Activated naive CD8-positive, alpha-beta T cell (primary cell): ENCODE data around the gene CXCR6.

Experiments
- H3K27ac Mint-ChIP-seq: one replicate; pipeline ENCODE4 v1.8.0; 2021; ENCODE audit warnings: mixed read lengths
- H3K27me3 Mint-ChIP-seq: one replicate; pipeline ENCODE4 v1.8.0; 2021; ENCODE audit warnings: mixed read lengths
- H3K36me3 Mint-ChIP-seq: one replicate; pipeline ENCODE4 v1.8.0; 2021; ENCODE audit warnings: mixed read lengths
- H3K4me1 Mint-ChIP-seq: one replicate; pipeline ENCODE4 v1.8.0; 2021; ENCODE audit warnings: low read depth, mixed read lengths
- H3K4me3 Mint-ChIP-seq: one replicate; pipeline ENCODE4 v1.8.0; 2021; ENCODE audit warnings: mild to moderate bottlenecking, mixed read lengths
- H3K9me3 Mint-ChIP-seq: one replicate; pipeline ENCODE4 v1.8.0; 2021; ENCODE audit warnings: low read depth, mixed read lengths

Gene CXCR6

GRCh38 chr3:45914362-45915058 lies 28.8 kb upstream of the CXCR6 start:
- H3K27me3 Mint-ChIP-seq: peaks cover 5% of the 10 kb centered on the region
- no peak overlapping the region for H3K27ac Mint-ChIP-seq
- peaks cover 3% of the 10 kb centered on the region for H3K9me3 Mint-ChIP-seq
- peaks cover 9% of the 10 kb centered on the region for H3K36me3 Mint-ChIP-seq
- H3K4me1 Mint-ChIP-seq: peaks cover 22% of the 10 kb centered on the region
- no peak overlapping the region for H3K4me3 Mint-ChIP-seq

DNA sequence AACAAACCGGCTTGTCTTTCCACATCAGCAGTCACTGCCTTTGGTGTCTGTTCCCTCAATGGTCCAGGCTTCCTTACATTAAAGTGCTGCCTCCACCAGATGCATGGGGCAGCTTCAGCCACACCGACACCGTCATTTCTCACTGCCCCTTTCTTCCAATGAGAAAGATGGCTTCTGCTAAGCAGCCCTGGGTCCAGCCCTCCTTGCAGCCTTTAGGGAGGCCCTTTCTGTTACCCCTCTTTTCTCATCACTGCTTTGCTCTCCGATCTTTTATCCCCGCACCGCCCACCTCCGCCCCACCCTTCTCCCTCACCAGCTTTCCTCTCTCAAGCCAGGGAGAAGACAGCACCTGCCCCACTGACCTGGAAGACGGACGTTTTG lies 28.2 kb upstream of the CXCR6 start:
- peak overlapping the region; percentile 70 for H3K4me3 Mint-ChIP-seq
- H3K4me1 Mint-ChIP-seq: peaks cover 22% of the 10 kb centered on the region
- peaks cover 5% of the 10 kb centered on the region for H3K27me3 Mint-ChIP-seq
- peaks cover 7% of the 10 kb centered on the region for H3K36me3 Mint-ChIP-seq
- peaks cover 3% of the 10 kb centered on the region for H3K9me3 Mint-ChIP-seq
- no peak overlapping the region for H3K27ac Mint-ChIP-seq

- H3K27me3 Mint-ChIP-seq: peaks cover 3% of the 10 kb centered on the region
- peaks cover 22% of the 10 kb centered on the region for H3K4me1 Mint-ChIP-seq
- H3K9me3 Mint-ChIP-seq: no peaks in the 10 kb centered on the region
- H3K36me3 Mint-ChIP-seq: peaks cover 6% of the 10 kb centered on the region
- H3K27ac Mint-ChIP-seq: peak overlapping the region; percentile 58
- H3K4me3 Mint-ChIP-seq: peak overlapping the region; percentile 70
Observed at GRCh38 chr3:45915518-45916231, 27.6 kb upstream of the CXCR6 start.

DNA sequence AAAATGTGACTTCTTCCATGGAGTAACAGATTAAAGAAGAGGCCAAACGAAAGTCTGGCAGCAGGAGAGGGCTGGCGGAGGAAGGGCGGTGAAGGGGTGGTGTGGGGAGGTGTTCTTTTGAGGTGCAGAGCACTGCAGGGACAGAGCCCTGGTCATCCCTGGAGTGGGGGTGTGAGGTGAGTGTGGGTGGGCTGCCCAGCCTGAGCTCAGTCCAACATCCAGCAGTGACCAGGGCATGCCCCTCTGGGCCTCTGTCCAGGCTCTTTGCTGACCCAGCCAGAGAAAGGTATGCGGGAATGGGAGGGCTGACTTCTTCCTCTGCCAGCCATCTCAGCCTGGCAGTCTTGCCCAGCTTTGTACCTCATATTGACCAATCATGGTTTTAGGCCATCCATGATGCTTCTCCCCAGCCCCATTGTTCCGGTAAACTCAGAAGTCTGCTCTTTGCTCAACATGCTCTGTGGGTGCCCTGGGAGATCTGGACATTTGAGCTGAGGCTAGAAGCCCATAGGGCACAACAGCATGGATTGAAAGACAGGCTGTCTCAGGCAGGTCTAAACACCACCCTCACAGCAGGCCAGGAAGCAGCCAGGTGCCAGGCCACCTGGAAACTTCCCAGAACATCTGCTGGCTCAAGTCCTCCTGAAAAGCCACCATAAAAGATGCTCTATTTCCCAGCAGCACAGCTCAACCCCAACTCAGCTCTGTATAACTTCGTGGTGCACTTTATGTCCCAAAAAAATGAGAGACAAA lies 25.9 kb upstream of the CXCR6 start:
- H3K4me3 Mint-ChIP-seq: no peak overlapping the region
- H3K27me3 Mint-ChIP-seq: peaks cover 1% of the 10 kb centered on the region
- peaks cover 7% of the 10 kb centered on the region for H3K36me3 Mint-ChIP-seq
- no peaks in the 10 kb centered on the region for H3K9me3 Mint-ChIP-seq
- no peak overlapping the region for H3K27ac Mint-ChIP-seq
- peaks cover 31% of the 10 kb centered on the region for H3K4me1 Mint-ChIP-seq

DNA sequence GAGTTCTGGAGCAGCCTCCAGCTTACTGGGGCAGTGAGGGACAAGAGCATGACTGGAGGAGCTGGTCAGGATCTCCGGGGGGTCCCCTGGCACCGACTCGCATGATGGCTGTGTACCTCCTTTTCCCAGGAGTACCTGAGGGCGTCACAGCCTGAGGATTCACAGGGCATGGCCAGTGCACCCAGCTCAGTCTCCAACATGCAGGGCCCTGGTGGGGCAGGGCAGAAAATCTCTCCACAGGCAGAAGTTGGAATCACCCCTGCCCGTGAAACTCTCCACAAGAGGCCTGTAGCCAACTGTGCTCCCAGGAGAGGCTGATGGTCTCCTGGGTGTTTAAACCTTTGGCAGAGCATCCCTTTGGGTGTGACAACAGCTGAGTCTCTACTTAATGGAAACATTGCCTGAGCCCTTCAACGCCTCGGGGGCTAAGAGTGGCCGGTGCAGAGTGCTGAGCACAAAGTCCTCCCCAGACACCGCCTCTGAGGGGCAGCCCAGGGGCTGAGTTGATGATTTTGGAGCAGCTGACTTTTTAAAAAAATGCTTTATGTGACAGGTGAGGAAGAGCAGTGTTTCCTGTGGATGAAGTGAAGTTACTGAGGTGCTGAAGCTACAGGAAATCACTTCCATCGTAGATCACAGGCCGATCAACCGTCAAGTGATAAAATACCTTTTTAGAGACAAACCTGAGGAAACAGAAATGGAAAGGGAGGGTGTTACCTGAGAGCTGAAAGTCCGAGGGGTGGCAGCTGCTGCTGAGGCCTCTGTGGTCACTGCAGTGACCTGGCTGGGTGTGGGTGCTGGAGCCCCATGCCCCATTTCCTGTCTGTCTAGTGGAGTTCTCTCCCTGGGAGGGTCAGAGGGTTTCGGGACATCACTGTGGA lies 21.9 kb upstream of the CXCR6 start:
- Mint-ChIP-seq H3K9me3 (no peaks in the 10 kb centered on the region), H3K27me3 (no peaks in the 10 kb centered on the region), H3K27ac (no peak overlapping the region), H3K36me3 (peaks cover 7% of the 10 kb centered on the region), H3K4me3 (no peak overlapping the region), H3K4me1 (peaks cover 12% of the 10 kb centered on the region)

DNA sequence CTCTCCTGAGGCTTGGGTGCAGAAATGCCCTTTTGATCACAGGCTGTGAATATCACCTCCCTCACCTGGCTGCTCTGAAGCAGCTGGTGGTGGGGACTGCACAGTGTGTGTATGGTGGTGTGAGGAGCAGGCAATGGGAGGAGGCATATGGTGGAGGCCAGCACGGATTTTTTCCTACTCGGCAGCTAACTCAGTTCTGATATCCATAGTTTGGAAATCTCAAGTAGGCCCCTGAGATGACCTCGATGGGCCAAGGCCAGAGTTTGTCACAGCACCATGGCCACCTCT lies 21.3 kb upstream of the CXCR6 start:
- H3K4me1 Mint-ChIP-seq: peaks cover 11% of the 10 kb centered on the region
- H3K36me3 Mint-ChIP-seq: peaks cover 7% of the 10 kb centered on the region
- H3K27me3 Mint-ChIP-seq: no peaks in the 10 kb centered on the region
- no peaks in the 10 kb centered on the region for H3K9me3 Mint-ChIP-seq
- H3K27ac Mint-ChIP-seq: no peak overlapping the region
- no peak overlapping the region for H3K4me3 Mint-ChIP-seq

DNA sequence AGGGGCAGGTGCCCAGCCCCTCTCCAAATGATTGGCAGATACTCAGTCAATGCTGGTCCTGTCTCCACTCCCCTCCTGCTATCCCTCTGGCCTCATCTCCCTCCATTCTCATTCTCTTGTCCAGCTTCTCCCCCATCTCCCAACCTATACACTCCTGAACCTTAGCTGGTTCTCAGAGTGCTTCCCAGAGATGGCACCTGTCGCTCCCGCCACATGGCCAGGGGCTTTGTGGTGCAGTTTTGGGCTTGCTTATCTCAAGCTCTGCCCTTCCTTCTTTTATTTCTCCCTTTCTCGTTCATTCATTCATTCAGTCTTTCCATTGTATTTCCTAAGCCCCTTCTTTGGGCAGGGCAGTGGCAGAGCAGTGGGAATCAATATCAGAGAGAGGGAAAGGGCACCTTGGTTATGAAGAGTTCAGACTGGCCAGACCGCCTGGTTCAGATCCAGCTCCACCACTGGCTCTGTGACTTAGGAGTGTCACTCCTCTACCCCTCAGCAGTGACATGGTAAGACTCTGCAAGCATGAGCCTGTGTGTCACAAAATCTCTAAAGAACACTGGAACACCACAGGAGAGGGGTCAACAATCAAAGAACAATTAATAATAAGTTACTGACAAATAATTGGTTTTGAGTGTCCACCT lies 20.2 kb upstream of the CXCR6 start:
- H3K4me3 Mint-ChIP-seq: no peak overlapping the region
- no peak overlapping the region for H3K27ac Mint-ChIP-seq
- H3K27me3 Mint-ChIP-seq: no peaks in the 10 kb centered on the region
- peaks cover 9% of the 10 kb centered on the region for H3K36me3 Mint-ChIP-seq
- H3K4me1 Mint-ChIP-seq: peaks cover 11% of the 10 kb centered on the region
- H3K9me3 Mint-ChIP-seq: no peaks in the 10 kb centered on the region

DNA sequence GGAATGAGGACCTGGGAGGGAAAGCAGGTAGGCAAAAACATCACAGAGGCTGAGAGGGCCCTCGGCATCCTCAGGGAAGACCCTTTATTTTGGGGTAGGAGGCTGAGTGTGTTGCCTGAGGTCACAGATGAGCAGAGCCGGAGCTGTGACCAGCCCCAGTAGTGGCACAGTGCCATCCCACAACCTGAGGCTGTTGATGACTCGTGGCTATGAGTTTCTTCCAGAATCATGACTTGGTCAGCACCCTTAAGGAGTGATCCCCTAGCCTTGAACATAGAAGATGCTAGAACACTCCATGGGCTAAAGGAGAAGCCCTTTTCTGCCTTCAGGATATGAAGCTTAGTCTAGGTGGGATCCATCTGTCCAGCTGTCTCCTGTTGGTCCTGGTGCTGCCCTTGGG lies 19.5 kb upstream of the CXCR6 start:
- Mint-ChIP-seq H3K9me3 (no peaks in the 10 kb centered on the region), H3K27ac (no peak overlapping the region), H3K4me1 (peaks cover 9% of the 10 kb centered on the region), H3K27me3 (no peaks in the 10 kb centered on the region), H3K4me3 (no peak overlapping the region), H3K36me3 (peaks cover 12% of the 10 kb centered on the region)

DNA sequence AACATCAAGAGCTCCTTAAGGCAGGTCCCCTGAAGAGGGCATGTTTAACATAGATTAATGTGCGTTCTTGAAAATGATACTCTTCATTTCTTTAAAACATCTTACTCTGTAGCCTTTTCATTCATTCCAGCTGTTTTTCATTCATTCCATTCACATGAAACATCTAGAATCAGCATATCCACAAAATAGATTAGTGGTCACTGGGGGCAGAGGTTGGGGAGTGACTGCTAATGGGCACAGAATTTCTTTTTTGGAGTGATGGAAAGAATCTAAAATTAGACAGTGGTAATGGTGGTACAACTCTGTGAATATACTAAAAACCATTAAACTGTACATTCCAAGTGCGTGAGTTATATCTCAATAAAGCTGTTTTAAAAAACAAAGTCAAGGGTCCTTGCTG lies 15.4 kb upstream of the CXCR6 start:
- Mint-ChIP-seq H3K4me1 (no peaks in the 10 kb centered on the region), H3K27ac (no peak overlapping the region), H3K36me3 (peaks cover 6% of the 10 kb centered on the region), H3K27me3 (no peaks in the 10 kb centered on the region), H3K4me3 (no peak overlapping the region), H3K9me3 (no peaks in the 10 kb centered on the region)

DNA sequence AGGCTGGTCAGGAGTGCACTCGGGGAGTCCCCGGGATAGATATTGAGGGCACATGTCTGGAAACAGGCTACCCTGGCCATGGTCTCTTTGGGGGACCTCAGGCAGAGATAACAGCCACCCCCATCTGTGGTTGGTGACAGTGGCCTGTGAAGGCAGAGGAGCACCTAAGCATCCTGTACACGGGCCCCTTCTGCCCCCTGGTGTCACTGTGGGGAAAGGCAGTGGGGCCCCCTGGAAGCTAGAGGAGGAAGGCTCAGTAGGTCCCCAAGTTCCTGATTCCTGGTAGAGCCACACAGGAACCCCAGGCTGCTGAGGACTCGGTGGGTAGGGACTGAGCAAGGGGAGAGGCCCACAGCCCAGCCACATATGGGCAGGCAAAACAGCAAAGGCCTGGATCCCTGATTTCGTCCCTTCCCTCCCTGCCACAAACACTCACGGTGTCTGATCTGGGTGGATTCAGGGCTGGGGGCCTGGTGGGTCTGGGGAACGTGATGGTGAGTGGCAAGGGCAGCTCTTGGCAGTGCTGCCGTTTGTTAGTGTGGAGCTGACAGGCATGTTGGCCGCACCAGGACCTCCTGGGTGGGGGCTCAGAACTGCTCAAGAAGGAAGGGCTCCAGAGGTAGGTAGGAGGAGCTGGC lies 14.1 kb upstream of the CXCR6 start:
- no peak overlapping the region for H3K27ac Mint-ChIP-seq
- no peaks in the 10 kb centered on the region for H3K27me3 Mint-ChIP-seq
- no peak overlapping the region for H3K4me3 Mint-ChIP-seq
- peaks cover 10% of the 10 kb centered on the region for H3K36me3 Mint-ChIP-seq
- no peaks in the 10 kb centered on the region for H3K9me3 Mint-ChIP-seq
- no peaks in the 10 kb centered on the region for H3K4me1 Mint-ChIP-seq

DNA sequence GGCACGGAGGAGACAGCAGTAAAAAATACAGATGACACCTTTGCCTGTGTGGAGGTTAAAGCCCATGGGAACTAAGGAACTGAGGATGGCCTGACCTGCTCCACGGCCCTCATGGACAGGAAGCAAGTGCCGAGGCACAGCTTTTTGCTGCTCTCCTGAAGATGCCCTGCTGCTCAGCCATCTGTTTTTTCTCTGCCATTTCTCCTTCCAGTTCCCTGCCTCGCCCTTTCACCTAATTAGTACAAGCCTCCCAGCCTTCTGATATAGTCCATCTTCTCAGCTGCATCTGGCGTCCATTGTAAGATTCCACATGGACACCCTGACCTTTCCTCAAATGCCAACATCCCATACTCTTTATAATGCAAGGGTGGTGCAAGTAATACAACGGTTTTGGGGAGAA lies 11.8 kb upstream of the CXCR6 start:
- peak overlapping the region; percentile 11 for H3K27ac Mint-ChIP-seq
- no peaks in the 10 kb centered on the region for H3K27me3 Mint-ChIP-seq
- H3K4me3 Mint-ChIP-seq: no peak overlapping the region
- H3K9me3 Mint-ChIP-seq: no peaks in the 10 kb centered on the region
- H3K36me3 Mint-ChIP-seq: peaks cover 19% of the 10 kb centered on the region
- H3K4me1 Mint-ChIP-seq: no peaks in the 10 kb centered on the region

DNA sequence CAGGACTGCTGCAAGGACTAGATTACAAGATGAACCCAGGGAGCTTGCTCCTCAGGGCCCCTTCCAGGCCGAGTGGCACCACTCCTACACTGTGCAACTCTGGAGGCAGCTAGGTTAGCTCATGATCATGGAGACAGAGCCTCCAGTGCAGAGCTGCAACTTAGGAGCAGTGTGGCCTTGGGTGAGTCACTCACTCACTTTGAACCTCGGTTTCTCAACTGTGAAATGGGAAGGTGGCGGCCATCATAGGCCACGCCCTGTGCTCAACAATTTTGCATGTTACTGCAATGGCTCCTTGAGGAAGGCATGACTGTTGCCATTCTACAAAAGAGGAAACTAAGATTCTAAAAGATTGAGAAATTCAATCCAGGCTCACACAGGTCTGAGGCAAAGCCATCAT lies 11.2 kb upstream of the CXCR6 start:
- Mint-ChIP-seq H3K36me3 (peaks cover 19% of the 10 kb centered on the region), H3K27ac (no peak overlapping the region), H3K9me3 (no peaks in the 10 kb centered on the region), H3K27me3 (no peaks in the 10 kb centered on the region), H3K4me3 (no peak overlapping the region), H3K4me1 (no peaks in the 10 kb centered on the region)

DNA sequence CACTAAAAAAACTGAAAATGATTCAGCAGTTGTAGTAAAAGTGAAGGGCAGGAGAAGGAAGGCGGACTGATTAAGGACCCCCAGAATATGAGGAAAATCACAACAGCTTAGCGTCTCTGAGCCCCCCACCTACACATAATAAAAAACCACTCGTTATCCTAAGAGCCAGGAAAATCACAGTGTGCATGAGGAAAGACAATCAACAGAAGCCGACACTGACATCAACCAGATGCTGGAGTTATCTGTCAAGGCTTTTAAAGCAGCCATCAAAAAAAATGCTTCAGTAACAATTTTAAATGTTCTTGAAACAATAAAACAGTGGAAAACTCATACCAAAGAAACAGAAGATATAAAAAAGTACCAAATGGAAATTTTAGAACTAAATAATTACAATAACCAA lies 9.7 kb upstream of the CXCR6 start:
- H3K27ac Mint-ChIP-seq: no peak overlapping the region
- H3K36me3 Mint-ChIP-seq: peaks cover 20% of the 10 kb centered on the region
- H3K9me3 Mint-ChIP-seq: no peaks in the 10 kb centered on the region
- no peak overlapping the region for H3K4me3 Mint-ChIP-seq
- H3K27me3 Mint-ChIP-seq: no peaks in the 10 kb centered on the region
- H3K4me1 Mint-ChIP-seq: no peaks in the 10 kb centered on the region

DNA sequence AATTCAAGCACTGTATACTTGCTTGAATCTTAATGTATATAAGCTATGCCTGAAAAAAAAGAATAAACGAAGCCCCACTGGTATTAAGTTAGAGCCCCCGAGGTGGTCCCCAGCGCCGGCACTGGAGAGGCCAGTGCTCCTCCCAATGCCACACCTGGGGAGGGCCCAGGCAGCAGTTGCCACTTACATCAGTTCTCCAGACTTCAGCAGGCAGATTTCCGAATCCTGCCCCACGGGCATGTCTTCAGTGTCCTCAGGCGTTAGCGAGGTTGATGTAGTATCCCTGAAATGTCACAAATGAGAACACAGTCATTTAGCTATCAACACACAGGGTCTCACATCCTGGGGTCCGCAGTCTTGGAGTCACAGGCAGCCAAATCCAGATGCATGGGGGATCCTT lies 7.0 kb upstream of the CXCR6 start:
- Mint-ChIP-seq H3K27me3 (no peaks in the 10 kb centered on the region), H3K36me3 (peaks cover 22% of the 10 kb centered on the region), H3K4me1 (peaks cover 11% of the 10 kb centered on the region), H3K4me3 (no peak overlapping the region), H3K9me3 (no peaks in the 10 kb centered on the region), H3K27ac (no peak overlapping the region)
